NCI-H2081 treated with DMSO at 0.1 percent for 48 hours (cell line): ENCODE measurements around the gene PDE6B.
"Not testable (repeated sequence)": the region's sequence is repeated elsewhere in the genome, so short reads cannot be mapped to it uniquely, and the experiment has no call there.

Source experiments
- DNase-seq: peaks from one replicate; lab custom pipeline; 2025; lab: John Stamatoyannopoulos, UW

Gene PDE6B

GRCh38 chr4:622071-622995, 3.0 kb upstream of the PDE6B start:
- no peak for DNase-seq

GRCh38 chr4:622996-623913, 2.1 kb upstream of the PDE6B start:
- DNase-seq, result no peak

DNA sequence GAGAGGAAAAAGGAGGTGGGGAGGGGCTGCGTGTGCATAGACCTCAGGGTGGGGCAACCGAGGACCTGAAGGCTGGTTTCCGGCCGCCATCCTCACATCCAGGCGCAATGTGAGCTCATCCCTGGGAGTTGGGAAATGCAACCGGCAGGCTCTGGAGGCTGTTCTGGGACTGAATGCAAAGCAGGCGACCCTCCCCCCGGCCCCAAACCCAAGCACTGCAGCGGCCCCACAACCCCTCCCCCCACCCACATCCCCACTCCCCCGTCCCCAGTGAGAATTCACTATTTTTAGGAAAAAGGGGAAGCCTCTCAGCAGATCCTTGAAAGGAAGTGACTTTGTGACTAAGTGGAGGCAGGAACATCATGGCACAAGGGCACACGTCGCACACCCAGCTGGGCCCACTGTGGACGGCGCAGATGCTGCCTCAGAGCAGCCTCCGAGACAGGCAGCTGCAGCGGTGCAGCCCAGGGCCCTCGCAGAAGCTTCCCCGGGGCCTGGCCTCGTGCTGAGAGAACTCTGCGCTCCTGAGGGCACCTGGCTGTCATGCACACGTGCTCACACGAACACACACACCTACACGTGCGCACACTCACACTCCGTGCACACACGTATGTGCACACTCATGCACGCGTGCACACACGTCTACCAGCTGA, 1.3 kb upstream of the PDE6B start:
- DNase-seq, result no peak

DNA sequence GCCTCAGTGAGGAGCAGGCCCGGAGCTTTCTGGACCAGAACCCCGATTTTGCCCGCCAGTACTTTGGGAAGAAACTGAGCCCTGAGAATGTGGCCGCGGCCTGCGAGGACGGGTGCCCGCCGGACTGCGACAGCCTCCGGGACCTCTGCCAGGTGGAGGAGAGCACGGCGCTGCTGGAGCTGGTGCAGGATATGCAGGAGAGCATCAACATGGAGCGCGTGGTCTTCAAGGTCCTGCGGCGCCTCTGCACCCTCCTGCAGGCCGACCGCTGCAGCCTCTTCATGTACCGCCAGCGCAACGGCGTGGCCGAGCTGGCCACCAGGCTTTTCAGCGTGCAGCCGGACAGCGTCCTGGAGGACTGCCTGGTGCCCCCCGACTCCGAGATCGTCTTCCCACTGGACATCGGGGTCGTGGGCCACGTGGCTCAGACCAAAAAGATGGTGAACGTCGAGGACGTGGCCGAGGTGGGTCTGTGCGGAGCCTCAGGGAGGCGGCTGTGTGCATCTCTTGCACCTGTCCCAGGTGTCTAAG, 323 bp downstream of the PDE6B start:
- no peak for DNase-seq

DNA sequence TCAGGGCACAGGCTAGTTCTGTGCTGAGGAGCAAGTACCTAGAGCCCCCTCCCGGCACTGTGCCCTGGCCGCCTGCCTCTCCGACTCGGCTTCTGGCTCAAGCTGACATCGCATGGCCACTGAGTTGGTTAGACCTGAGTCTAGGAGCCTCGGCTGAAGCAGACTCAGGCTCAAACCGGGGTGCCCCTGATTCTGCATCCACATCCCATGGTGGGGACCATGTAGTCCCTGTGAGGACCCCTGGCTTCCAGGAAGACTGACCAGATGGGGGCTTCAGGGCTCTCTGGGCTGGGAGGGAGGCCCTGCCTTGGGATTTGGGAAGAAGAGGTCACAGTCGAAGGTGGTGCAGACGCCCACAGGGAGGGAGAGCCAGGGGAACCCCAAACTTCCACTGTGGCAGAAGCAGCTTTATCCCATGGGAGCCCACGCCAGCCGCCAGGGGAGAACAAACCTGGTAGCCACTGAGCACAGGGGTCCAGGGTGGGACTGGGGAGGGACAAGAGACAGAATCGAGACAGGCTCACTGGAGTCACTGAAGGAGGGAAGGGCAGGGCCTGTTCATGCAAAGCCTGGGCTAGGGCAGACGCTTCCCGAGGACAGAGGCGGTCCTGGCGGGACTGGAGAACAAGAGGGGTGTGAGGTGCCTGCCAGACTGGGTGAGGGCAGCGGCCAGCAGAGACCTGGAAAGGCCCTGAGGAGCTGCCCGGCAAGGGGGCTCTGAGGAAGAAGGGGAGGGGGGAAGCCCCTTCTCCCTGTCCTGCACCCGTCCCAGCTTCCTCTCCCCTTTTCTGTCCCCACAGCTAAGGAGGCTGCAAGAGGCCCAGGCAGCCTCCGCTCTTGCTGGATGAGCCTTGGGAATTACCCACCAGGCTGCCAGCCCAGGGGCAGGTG, 1.1 kb downstream of the PDE6B start:
- no peak for DNase-seq

DNA sequence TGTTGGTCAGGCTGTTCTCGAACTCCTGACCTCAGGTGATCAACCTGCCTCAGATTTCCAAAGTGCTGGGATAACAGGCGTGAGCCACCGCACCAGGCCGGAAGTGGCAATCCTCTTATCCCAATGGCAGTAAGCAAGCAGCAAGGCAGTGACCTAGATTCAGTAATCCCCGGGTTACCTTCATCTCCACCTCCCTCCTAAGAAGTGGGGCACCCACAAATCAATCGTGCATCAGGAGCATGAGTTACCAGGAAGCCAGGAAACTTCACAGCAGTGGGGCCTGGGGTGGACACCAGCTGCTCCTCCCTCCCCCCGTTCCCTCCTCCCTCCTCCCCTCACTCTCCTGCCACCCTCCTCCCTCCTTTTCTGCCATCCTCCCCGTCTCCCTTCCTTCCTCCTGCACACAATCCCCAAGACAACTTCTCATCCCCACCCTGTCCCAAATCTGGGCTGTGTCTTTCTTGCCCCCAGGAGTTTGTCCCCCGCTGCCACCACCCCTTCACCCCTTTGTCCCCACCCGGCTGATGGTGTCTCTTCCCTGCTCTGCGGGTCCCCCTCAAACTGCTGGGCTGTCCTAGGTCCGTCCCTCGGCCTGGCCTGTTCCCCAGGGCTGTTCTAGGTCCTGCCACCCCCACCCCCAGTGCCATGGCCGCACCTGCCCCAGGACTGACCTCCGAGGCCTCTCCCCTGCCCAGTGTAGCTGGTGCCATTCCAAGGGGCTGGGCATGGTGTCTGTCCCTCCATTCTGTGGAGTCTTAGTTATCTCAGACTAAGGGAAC, 2.2 kb downstream of the PDE6B start:
- no peak for DNase-seq

DNA sequence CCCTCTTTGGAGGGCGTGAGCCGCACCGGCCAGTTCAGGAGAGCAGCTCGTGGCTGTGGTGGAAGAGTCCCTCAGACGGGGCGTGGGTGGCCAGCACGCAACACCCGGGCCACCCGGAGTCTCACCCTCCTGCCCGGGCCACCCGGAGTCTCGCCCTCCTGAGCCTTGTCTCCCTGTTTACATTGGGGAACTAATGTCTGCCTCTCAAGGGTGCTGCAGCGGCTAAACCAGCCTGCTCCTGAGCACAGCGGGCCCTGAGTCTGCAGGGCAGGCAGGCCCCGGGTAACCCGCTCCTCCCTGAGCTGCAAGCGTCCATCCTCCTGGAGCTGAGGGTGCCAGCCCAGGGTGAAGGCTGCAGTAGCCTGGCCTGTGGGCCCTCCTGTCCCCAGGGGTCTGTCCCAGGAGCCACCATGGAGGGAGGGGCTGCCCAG, 3.0 kb downstream of the PDE6B start:
- DNase-seq, result no peak

- DNase-seq, result no peak
Observed at GRCh38 chr4:628821-629635, 3.7 kb downstream of the PDE6B start.

GRCh38 chr4:629636-629914, 4.2 kb downstream of the PDE6B start:
- DNase-seq, result no peak

- DNase-seq, result no peak
Observed at GRCh38 chr4:629915-630641, 4.7 kb downstream of the PDE6B start.

GRCh38 chr4:630656-631055, 5.3 kb downstream of the PDE6B start:
- no peak for DNase-seq

GRCh38 chr4:632196-632790, 6.9 kb downstream of the PDE6B start:
- no peak for DNase-seq

DNA sequence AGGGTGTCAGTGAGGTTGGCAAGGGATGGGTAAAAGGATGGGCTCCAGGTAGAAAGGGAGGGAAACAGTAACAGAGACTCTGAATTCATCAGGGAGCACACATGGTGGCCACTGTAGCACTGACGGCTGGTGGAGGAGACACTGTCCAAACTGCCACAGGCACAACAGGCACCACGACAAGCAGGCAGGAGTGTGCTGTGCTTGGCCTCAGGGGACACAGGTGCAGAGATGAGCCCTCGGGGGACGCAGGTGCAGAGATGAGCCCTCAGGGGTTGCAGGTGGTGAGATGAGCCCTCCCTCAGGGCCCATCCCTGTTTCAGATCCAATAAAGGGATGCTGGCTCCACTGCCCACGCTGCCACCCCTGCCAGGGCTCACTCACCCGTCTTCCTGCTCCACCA, 7.6 kb downstream of the PDE6B start:
- DNase-seq, result no peak

GRCh38 chr4:633406-633805, 8.0 kb downstream of the PDE6B start:
- DNase-seq, result no peak

DNA sequence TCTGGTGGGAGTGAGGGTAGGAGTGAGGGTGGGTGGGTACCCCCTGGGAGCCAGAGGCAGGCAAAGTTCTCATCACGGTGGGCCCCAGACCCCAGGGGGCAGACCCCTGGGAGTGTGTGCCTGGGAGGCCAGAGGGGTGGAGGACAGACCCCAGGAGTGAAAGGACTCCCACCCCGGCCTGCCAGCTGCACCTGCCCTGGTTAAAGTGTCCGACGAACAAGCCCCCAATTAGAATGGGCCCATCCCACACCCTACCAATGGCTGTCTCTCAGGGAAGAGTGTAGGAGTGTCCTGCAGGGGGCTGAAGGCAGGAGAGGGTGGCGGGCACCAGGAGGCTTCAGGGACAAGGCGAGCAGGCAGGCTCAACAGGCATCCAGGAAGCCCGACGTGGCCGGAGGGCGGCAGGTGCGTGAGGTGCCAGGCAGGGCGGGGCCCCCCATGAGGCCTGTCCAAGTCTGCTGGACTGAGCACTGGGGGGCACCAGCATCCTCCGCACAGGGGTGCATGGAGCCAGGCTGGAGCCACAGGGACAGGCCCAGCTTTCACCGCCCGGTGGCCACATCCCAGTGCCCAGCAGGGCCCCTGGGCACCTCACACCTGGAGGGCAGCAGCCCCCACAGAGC, 8.7 kb downstream of the PDE6B start:
- no peak for DNase-seq

DNA sequence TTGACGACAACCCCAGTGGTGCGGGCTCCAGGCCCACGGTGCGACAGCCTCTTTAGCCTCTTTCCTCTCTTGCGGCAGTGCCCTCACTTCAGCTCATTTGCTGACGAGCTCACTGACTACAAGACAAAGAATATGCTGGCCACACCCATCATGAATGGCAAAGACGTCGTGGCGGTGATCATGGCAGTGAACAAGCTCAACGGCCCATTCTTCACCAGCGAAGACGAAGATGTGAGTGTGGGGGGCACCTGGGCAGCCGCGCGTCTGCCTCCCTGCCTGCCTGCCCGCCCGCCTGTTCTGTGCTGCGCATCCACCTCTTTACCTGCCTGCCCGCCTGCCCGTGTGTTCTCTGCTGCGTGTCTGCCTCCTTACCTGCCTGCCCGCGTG, 9.2 kb downstream of the PDE6B start:
- no peak for DNase-seq

GRCh38 chr4:635066-635835, 9.9 kb downstream of the PDE6B start:
- DNase-seq, result not testable (repeated sequence)
